HepG2 (cell line): ENCODE measurements around the gene FAM20C. TPM values are rescaled to one million over a fixed set of nuclear protein-coding genes. Genes with fewer than 3 reads are reported as not detected.

Source experiments
- ASH2L ChIP-seq: fragments of 300-600, 200-600 bp; sonication (generic); IDR thresholded peaks from 2 replicates; pipeline ENCODE4 v1.7.0; 2017; ENCODE audit warnings: low read depth, mild to moderate bottlenecking, moderate library complexity, mixed read lengths, low read length; ENCODE audit not compliant: insufficient read length
- ELF1 ChIP-seq: sonication (generic); formaldehyde crosslinking; IDR thresholded peaks from 2 replicates; pipeline ENCODE4 v1.4.0; 2020; ENCODE audit warnings: missing genetic modification reagents
- EP300 ChIP-seq, 3 experiments: sonication (generic) in 1 of 3; formaldehyde crosslinking in 1 of 3; IDR thresholded peaks; 2 replicates each; pipeline versions ENCODE4 v1.5.1 to v1.6.1; 2011 to 2020; ENCODE audit warnings: low read depth in 2 of 3, low read length in 2 of 3, borderline replicate concordance in 1 of 3, improper control_type of control experiment in 1 of 3, mild to moderate bottlenecking in 1 of 3, missing genetic modification reagents in 1 of 3, moderate library complexity in 1 of 3
- GABPB1 ChIP-seq: IDR thresholded peaks from 2 replicates; pipeline ENCODE4 v1.6.1; 2016; ENCODE audit warnings: mild to moderate bottlenecking, missing genetic modification reagents, moderate library complexity, missing compliant biosample characterization
- GFI1 ChIP-seq: sonication (generic); formaldehyde crosslinking; IDR thresholded peaks from 2 replicates; pipeline ENCODE4 v1.5.0; 2020; ENCODE audit warnings: missing genetic modification reagents, mild to moderate bottlenecking, borderline replicate concordance
- KDM6A ChIP-seq: IDR thresholded peaks from 2 replicates; pipeline ENCODE4 v1.6.1; 2016; ENCODE audit warnings: low read depth
- NCOA5 ChIP-seq: sonication (generic); formaldehyde crosslinking; IDR thresholded peaks from 2 replicates; pipeline ENCODE4 v1.4.0; 2020; ENCODE audit warnings: missing genetic modification reagents
- POLR2G ChIP-seq: fragments of 200-400 bp; formaldehyde crosslinking; IDR thresholded peaks from 2 replicates; pipeline ENCODE4 v1.6.1; 2018; ENCODE audit warnings: mild to moderate bottlenecking, low read depth, low read length, moderate library complexity
- RXRB ChIP-seq: IDR thresholded peaks from 2 replicates; pipeline ENCODE4 v1.6.1; 2016; ENCODE audit warnings: borderline replicate concordance, missing genetic modification reagents, missing compliant biosample characterization
- SIN3A ChIP-seq: IDR thresholded peaks from 2 replicates; pipeline ENCODE4 v1.6.1; 2011; ENCODE audit warnings: low read depth, mild to moderate bottlenecking, control low read depth, low read length, borderline replicate concordance
- TGIF2 ChIP-seq: IDR thresholded peaks from 2 replicates; pipeline ENCODE4 v1.6.1; 2016; ENCODE audit warnings: control low read depth, missing compliant biosample characterization
- ZNF30 ChIP-seq: sonication (generic); formaldehyde crosslinking; IDR thresholded peaks from 2 replicates; pipeline ENCODE4 v1.5.0; 2020; ENCODE audit warnings: mild to moderate bottlenecking, missing genetic modification reagents
- ZNF546 ChIP-seq: sonication (generic); formaldehyde crosslinking; conservative IDR thresholded peaks from 2 replicates; pipeline ENCODE4 v1.8.1; 2023; ENCODE audit warnings: mild to moderate bottlenecking, missing genetic modification reagents
- ZNF552 ChIP-seq: sonication (generic); formaldehyde crosslinking; IDR thresholded peaks from 2 replicates; pipeline ENCODE4 v1.9.0; 2022; ENCODE audit warnings: missing genetic modification reagents, mild to moderate bottlenecking, borderline replicate concordance
- ZNF614 ChIP-seq: IDR thresholded peaks from 2 replicates; pipeline ENCODE4 v1.6.1; 2018; ENCODE audit warnings: missing biosample characterization, missing genetic modification reagents, inconsistent platforms, borderline replicate concordance
- ZNF724P ChIP-seq: sonication (generic); formaldehyde crosslinking; IDR thresholded peaks from 2 replicates; pipeline ENCODE4 v1.8.0; 2022; ENCODE audit warnings: missing genetic modification reagents, borderline replicate concordance
- ZNF746 ChIP-seq: sonication (generic); formaldehyde crosslinking; IDR thresholded peaks from 2 replicates; pipeline ENCODE4 v1.8.0; 2022; ENCODE audit warnings: mild to moderate bottlenecking, missing genetic modification reagents
- polyA plus RNA-seq, 8 experiments: library from polyadenylated mRNA; depleted of rRNA in 3 of 8; stranded (reverse) in 7 of 8; unstranded in 1 of 8; fragments of >200 nt; fragmentation: Illumina TruSeq in 4 of 8; extraction: Trizol in 4 of 8; gene quantifications; 2 replicates each; pipeline versions ENCODE4 v1.2.1 to v1.2.3, GENCODE V29; 2011 to 2016; ENCODE audit warnings: low read depth in 4 of 8, missing spikeins in 1 of 8, mixed read lengths in 1 of 8; ENCODE audit not compliant: insufficient read depth in 1 of 8
- total RNA-seq, 5 experiments: library from RNA; depleted of rRNA; stranded (reverse); fragments of >200 nt; fragmentation: Illumina TruSeq; extraction: Trizol; gene quantifications; 2 replicates each; pipeline ENCODE4 v1.2.3, GENCODE V29; 2016; ENCODE audit warnings: low read depth in 1 of 5
- TF ChIP-seq, protein P1 (sequence below): sonication (generic); formaldehyde crosslinking; IDR thresholded peaks from 2 replicates; pipeline ENCODE4 v1.4.0; 2020; ENCODE audit warnings: missing genetic modification reagents
- TF ChIP-seq, protein P2 (sequence below): IDR thresholded peaks from 2 replicates; pipeline ENCODE4 v1.6.1; 2016
- TF ChIP-seq, protein P3 (sequence below): sonication (generic); formaldehyde crosslinking; IDR thresholded peaks from 2 replicates; pipeline ENCODE4 v1.4.0; 2020; ENCODE audit warnings: mild to moderate bottlenecking, missing genetic modification reagents, borderline replicate concordance

The FAM20C gene
- total and polyA plus RNA-seq, 2 of the 13 experiments (the other 11 are each of a cell fraction or from before 2014, with no cell fraction given): 11.9 to 19.9 TPM

DNA sequence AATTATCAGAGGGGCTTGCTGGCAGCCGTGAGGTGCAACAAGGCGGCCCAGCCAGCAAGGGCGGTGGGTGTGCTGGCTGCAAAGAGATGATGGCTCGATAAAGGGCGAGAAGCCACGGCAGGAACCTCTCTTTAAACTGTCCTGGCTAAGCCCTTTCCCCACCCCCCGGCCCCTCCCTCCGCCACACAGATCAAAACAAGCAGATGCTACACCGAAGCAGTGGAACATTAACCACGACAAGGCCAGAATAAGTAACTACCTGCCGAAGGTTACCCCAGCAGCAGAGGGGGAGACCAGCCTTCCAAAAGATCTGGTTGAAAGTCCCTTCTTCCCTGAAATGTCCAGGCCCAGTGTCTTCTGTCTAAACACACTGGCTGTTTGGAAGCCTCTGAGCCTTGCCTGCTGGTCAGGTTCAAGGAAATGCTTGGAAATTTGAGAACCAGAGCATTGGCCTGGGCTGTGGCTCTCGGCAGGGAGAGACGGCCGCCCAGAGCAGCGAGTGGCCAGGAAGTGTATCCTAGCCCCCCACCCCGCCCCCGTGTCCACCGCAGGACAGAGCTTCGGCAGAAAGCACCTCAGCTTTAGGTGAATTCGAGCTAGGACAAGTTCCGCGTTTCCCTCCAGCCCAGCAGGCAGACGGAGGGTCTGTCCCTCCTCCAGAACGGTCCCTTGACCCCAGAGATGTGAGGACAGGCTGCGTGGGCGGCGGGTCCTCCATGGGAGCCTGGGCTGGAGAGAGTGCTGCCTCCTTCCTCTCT, 2.1 kb downstream of the FAM20C start (continued):
- TF ChIP-seq ZNF724P (CRISPR knock-in tag) (0 out of 2 replicates have a peak, but pooled peaks have one; percentile 63), EP300 (IDR thresholded peaks at IDR 0.05; ENCODE audit: low read depth in 2 of 2, low read length in 2 of 2) (peak in 1 of 2 experiments; percentile 53; a peak in 2 of 4 replicates), EP300 (CRISPR knock-in tag; IDR thresholded peaks at IDR 0.05; ENCODE audit: borderline replicate concordance) (0 out of 2 replicates have a peak, but pooled peaks have one; percentile 10), SIN3A (peak; percentile 87; the same call in 1 of the 2 replicates), ZNF552 (CRISPR knock-in tag) (no peak), KDM6A (0 out of 2 replicates have a peak, but pooled peaks have one; percentile 41), ZNF614 (CRISPR knock-in tag) (peak; percentile 22; the same call in 1 of the 2 replicates), GFI1 (CRISPR knock-in tag) (peak; percentile 59), NCOA5 (CRISPR knock-in tag) (no peak), TGIF2 (0 out of 2 replicates have a peak, but pooled peaks have one; percentile 16), GABPB1 (CRISPR knock-in tag) (peak; percentile 38; the same call in 1 of the 2 replicates), POLR2G (peak; percentile 83; the same call in 1 of the 2 replicates), ZNF746 (peak; percentile 21; the same call in 1 of the 2 replicates), ZNF546 (0 out of 2 replicates have a peak, but pooled peaks have one; percentile 59), ASH2L (peak; percentile 68), RXRB (CRISPR knock-in tag) (peak; percentile 17; the same call in 1 of the 2 replicates), ZNF30 (CRISPR knock-in tag) (0 out of 2 replicates have a peak, but pooled peaks have one; percentile 55), ELF1 (CRISPR knock-in tag) (peak; percentile 49; the same call in 1 of the 2 replicates)
- TF ChIP-seq, protein P1, sequence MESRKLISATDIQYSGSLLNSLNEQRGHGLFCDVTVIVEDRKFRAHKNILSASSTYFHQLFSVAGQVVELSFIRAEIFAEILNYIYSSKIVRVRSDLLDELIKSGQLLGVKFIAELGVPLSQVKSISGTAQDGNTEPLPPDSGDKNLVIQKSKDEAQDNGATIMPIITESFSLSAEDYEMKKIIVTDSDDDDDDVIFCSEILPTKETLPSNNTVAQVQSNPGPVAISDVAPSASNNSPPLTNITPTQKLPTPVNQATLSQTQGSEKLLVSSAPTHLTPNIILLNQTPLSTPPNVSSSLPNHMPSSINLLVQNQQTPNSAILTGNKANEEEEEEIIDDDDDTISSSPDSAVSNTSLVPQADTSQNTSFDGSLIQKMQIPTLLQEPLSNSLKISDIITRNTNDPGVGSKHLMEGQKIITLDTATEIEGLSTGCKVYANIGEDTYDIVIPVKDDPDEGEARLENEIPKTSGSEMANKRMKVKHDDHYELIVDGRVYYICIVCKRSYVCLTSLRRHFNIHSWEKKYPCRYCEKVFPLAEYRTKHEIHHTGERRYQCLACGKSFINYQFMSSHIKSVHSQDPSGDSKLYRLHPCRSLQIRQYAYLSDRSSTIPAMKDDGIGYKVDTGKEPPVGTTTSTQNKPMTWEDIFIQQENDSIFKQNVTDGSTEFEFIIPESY: no peak
- TF ChIP-seq, protein P2, sequence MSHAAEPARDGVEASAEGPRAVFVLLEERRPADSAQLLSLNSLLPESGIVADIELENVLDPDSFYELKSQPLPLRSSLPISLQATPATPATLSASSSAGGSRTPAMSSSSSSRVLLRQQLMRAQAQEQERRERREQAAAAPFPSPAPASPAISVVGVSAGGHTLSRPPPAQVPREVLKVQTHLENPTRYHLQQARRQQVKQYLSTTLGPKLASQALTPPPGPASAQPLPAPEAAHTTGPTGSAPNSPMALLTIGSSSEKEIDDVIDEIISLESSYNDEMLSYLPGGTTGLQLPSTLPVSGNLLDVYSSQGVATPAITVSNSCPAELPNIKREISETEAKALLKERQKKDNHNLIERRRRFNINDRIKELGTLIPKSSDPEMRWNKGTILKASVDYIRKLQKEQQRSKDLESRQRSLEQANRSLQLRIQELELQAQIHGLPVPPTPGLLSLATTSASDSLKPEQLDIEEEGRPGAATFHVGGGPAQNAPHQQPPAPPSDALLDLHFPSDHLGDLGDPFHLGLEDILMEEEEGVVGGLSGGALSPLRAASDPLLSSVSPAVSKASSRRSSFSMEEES (CRISPR knock-in tag): peak; percentile 9; the same call in 1 of the 2 replicates
- TF ChIP-seq, protein P3, sequence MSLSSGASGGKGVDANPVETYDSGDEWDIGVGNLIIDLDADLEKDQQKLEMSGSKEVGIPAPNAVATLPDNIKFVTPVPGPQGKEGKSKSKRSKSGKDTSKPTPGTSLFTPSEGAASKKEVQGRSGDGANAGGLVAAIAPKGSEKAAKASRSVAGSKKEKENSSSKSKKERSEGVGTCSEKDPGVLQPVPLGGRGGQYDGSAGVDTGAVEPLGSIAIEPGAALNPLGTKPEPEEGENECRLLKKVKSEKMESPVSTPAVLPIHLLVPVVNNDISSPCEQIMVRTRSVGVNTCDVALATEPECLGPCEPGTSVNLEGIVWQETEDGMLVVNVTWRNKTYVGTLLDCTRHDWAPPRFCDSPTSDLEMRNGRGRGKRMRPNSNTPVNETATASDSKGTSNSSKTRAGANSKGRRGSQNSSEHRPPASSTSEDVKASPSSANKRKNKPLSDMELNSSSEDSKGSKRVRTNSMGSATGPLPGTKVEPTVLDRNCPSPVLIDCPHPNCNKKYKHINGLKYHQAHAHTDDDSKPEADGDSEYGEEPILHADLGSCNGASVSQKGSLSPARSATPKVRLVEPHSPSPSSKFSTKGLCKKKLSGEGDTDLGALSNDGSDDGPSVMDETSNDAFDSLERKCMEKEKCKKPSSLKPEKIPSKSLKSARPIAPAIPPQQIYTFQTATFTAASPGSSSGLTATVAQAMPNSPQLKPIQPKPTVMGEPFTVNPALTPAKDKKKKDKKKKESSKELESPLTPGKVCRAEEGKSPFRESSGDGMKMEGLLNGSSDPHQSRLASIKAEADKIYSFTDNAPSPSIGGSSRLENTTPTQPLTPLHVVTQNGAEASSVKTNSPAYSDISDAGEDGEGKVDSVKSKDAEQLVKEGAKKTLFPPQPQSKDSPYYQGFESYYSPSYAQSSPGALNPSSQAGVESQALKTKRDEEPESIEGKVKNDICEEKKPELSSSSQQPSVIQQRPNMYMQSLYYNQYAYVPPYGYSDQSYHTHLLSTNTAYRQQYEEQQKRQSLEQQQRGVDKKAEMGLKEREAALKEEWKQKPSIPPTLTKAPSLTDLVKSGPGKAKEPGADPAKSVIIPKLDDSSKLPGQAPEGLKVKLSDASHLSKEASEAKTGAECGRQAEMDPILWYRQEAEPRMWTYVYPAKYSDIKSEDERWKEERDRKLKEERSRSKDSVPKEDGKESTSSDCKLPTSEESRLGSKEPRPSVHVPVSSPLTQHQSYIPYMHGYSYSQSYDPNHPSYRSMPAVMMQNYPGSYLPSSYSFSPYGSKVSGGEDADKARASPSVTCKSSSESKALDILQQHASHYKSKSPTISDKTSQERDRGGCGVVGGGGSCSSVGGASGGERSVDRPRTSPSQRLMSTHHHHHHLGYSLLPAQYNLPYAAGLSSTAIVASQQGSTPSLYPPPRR: 0 out of 2 replicates have a peak, but pooled peaks have one; percentile 54
